Thoracic aorta (tissue), 2 donors: Measurements from ENCODE around the gene CYP17A1. TPM values are rescaled to one million over a fixed set of nuclear protein-coding genes. Genes with fewer than 3 reads are reported as not detected.

ENCODE experiments used
- ATAC-seq: fragments of 150-250 bp; one replicate; pipeline ENCODE4 v1.8.0; 2017; ENCODE audit warnings: low read depth; ENCODE audit not compliant: insufficient number of reproducible peaks, low FRiP score
- DNase-seq: peaks from one replicate; pipeline ENCODE4 v3.0.0-alpha.2; 2020; ENCODE audit warnings: low spot score
- H3K27ac ChIP-seq, 2 donors: fragments of 200-600 bp; sonication (generic); 1 replicate in 1 of 2; 2 replicates in 1 of 2; pipeline ENCODE4 v1.5.1; 2016; ENCODE audit warnings: mild to moderate bottlenecking in 2 of 2, moderate library complexity in 2 of 2
- H3K27me3 ChIP-seq: fragments of 200-600 bp; sonication (generic); replicated peaks from 2 replicates; pipeline ENCODE4 v1.6.0; 2016; ENCODE audit warnings: mild to moderate bottlenecking; ENCODE audit not compliant: insufficient read depth
- H3K36me3 ChIP-seq: fragments of 200-600 bp; sonication (generic); one replicate; pipeline ENCODE4 v1.5.1; 2016
- H3K4me1 ChIP-seq, 2 donors: fragments of 200-600 bp; sonication (generic); 1 replicate in 1 of 2; 2 replicates in 1 of 2; pipeline versions ENCODE4 v1.5.1 to v1.6.0; 2016; ENCODE audit warnings: low read depth in 2 of 2, mild to moderate bottlenecking in 1 of 2; ENCODE audit not compliant: control insufficient read depth in 1 of 2
- H3K4me3 ChIP-seq: fragments of 200-600 bp; sonication (generic); 2 replicates; pipeline ENCODE4 v1.5.1; 2016; ENCODE audit warnings: mild to moderate bottlenecking
- H3K9me3 ChIP-seq: fragments of 200-600 bp; sonication (generic); 2 replicates; pipeline ENCODE4 v1.5.1; 2016
- total RNA-seq, 2 donors: library from RNA; depleted of rRNA; stranded (reverse); fragments of >200 nt; gene quantifications; one replicate each; pipeline versions ENCODE4 v1.1.0 to v1.2.3, GENCODE V29; 2016
- TF ChIP-seq, protein P1 (sequence below): fragments of 200-600 bp; sonication (generic); IDR thresholded peaks from one replicate; pipeline ENCODE4 v1.5.1; 2019; ENCODE audit warnings: antibody characterized with exemption

CYP17A1 gene
- total RNA-seq, 2 donors from 2014 or later = 0.41 to 1.3 TPM

- Histone ChIP-seq H3K27ac (peak overlapping the region; percentile 36 to 59), H3K36me3 (peaks cover 15% of the 10 kb centered on the region), H3K9me3 (no peaks in the 10 kb centered on the region), H3K27me3 (no peaks in the 10 kb centered on the region), H3K4me1 (peaks cover 66 to 85% of the 10 kb centered on the region in 2 donors), H3K4me3 (peak overlapping the region; percentile 35)
- TF ChIP-seq, protein P1, sequence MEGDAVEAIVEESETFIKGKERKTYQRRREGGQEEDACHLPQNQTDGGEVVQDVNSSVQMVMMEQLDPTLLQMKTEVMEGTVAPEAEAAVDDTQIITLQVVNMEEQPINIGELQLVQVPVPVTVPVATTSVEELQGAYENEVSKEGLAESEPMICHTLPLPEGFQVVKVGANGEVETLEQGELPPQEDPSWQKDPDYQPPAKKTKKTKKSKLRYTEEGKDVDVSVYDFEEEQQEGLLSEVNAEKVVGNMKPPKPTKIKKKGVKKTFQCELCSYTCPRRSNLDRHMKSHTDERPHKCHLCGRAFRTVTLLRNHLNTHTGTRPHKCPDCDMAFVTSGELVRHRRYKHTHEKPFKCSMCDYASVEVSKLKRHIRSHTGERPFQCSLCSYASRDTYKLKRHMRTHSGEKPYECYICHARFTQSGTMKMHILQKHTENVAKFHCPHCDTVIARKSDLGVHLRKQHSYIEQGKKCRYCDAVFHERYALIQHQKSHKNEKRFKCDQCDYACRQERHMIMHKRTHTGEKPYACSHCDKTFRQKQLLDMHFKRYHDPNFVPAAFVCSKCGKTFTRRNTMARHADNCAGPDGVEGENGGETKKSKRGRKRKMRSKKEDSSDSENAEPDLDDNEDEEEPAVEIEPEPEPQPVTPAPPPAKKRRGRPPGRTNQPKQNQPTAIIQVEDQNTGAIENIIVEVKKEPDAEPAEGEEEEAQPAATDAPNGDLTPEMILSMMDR = no peak
- peak; percentile 51 for ATAC-seq
- no peak for DNase-seq
These were observed 40.6 kb downstream of the CYP17A1 start for GRCh38 chr10:102796407-102797176.

DNA sequence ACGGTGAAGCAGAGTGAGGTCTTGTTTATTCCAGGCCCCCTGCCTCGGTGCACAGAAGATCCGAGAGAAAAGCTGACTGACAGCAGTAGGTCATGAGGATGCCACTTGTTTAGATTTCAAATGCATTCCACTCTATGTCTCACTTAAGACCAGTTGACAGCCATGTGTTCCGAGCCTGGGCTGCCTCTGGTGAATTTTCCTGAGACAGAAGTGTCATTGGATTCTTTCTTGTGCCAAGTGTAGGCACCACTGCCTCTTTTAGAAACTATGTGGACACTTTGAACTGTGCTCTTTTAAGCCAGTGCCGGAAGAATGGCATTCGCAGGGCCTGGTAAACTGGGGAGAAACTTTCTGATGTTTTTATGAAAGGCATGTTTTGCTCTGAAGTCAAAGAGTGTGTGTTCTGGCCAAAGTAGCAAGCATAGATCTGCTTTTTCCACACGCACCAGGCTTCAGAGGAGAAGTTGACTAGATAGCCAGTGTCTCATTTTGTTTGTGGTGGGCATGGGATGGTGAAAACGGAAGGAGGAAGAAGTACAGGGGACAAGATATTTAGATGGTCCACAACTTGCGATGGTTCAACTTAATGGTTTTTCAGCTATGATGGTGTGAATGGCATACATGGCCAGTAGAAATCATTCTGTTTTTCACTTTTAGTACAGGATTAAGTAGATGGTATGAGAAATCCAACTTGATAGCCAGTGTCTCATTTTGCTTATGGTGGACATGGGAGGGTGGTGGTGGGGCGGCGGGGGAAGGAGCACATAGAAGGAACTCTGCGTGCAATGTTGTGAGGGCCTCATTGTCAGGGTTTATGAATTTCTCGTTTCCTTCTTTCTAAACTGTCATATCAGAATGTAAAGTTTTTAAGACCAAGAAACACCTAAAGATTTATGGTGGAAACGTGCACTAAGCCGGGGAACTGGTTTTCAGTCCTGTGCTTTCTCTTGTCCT is 41.5 kb downstream of the CYP17A1 start:
- H3K9me3 ChIP-seq = no peaks in the 10 kb centered on the region
- TF ChIP-seq, protein P1 = no peak
- H3K4me1 ChIP-seq = peaks cover 62 to 86% of the 10 kb centered on the region in 2 donors
- H3K4me3 ChIP-seq = peak overlapping the region; percentile 35
- peak overlapping the region in 1 of 2 donors; percentile 59 for H3K27ac ChIP-seq
- H3K27me3 ChIP-seq = no peaks in the 10 kb centered on the region
- DNase-seq (no peak), ATAC-seq (no peak)
- H3K36me3 ChIP-seq = peaks cover 15% of the 10 kb centered on the region

DNA sequence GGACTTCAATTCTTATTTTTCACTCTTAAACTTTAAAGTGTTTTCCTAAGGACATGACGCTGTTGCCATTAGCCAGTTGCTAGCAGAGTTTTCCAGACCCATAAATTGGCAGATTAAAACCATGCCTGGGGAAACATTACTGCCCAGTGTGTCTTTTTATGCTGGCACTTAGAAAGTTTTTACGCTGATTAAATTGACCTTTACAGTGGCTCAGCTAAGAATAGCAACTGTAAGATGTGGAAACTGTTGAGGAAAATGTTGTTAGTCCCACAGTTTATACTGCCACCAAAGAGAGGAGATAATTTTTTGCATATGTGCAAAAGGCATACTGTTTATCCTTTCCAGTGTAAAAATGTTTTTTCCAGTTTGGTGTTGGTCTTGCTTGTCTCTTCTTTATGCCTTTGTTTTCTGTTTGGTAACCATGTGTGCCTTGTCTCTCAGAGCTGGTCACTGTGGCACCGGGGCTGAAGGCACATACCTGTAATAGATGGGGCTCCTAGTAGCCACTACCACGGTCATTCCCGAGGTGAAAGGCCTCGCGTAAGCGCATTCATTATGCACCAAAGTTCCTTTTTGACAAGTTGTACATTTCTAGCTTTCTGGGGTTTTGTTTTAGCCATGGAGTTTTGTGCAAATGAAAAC is 45.3 kb downstream of the CYP17A1 start:
- H3K27ac ChIP-seq = peak overlapping the region; percentile 21 to 43
- TF ChIP-seq, protein P1 = no peak
- ATAC-seq (no peak), DNase-seq (no peak)
- H3K4me1 ChIP-seq = peaks cover 44 to 68% of the 10 kb centered on the region in 2 donors
- H3K4me3 ChIP-seq = no peak overlapping the region
- no peaks in the 10 kb centered on the region for H3K9me3 ChIP-seq
- no peaks in the 10 kb centered on the region for H3K36me3 ChIP-seq
- no peaks in the 10 kb centered on the region for H3K27me3 ChIP-seq

- no peaks in the 10 kb centered on the region for H3K27me3 ChIP-seq
- peak overlapping the region; percentile 52 to 69 for H3K27ac ChIP-seq
- H3K4me3 ChIP-seq = peak overlapping the region; percentile 2
- no peaks in the 10 kb centered on the region for H3K36me3 ChIP-seq
- TF ChIP-seq, protein P1 = no peak
- H3K9me3 ChIP-seq = no peaks in the 10 kb centered on the region
- DNase-seq = no peak
- peaks cover 66 to 69% of the 10 kb centered on the region in 2 donors for H3K4me1 ChIP-seq
- ATAC-seq = no peak
These were observed 51.4 kb downstream of the CYP17A1 start for GRCh38 chr10:102785818-102786217.
